ENCODE results near the gene DDB1. TPM values are rescaled to one million over a fixed set of nuclear protein-coding genes. Genes with fewer than 3 reads are reported as not detected.

DDB1 gene
- total and polyA plus RNA-seq, 2 of the 4 experiments (the other 2 are of a cell fraction) = 221 to 412 TPM

DNA sequence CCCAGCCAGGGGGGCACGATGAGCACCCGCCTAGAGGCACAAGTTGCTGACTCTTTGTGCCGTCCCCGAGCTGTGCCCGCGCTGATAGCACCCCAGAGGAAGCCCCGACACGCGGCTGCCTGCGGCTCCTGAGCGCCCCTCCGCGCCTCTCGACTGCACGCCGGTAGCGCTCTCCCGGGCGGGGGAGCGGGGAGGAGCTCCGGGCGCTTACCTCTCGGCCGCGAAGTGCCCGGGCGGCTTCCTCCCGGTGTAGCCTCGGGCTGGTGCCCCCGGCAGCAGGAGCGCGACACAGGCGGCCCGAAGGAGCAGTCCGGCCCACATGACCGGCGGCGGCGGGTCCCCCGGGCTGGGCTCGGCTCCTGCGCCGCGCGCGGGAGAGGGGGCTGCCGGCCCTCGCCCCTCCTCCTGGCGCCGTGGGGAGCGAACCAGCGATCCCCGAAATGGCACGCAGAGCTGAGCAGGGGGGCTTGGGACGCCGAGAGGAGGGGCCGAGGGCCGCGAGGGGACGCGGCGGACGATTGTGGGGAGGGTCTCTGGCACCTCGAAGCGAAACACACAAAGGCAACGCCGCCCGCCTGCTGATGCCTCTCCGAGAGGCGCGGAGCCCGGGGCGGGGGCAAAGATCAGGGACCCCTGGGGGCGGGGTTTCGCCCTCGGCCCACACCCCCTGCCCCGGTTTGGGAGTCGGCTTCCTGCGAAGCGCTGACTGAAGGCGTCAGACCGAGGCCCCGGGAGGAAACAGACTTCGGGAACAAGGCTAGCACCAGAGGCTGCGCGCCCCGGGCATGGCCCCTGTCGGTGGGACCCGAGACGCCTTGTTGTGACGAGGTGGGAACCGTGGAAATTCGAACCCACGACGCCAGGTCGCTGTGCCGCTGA lies 37.9 kb downstream of the DDB1 start, which contains the start of gene VWCE:
TSS of gene VWCE (minus strand) at position 600 of the 879 bp plus-strand sequence. CDS start at position 321, 279 bp downstream.
- Histone ChIP-seq H3K56ac (ENCODE audit: extremely low read depth, insufficient read depth, low read length) (no peak within 1 kb of the TSS), H3K36me3 (ENCODE audit: control insufficient read depth, insufficient read depth, low read length) (peaks cover 12% of the 10 kb centered on the region), H4K20me1 (ENCODE audit: insufficient read depth, low read length) (peaks cover 13% of the 10 kb centered on the region; the same call in 1 of the 2 replicates), H3K9ac (ENCODE audit: low read depth, low read length) (peak within 1 kb of the TSS; percentile 80), H2BK120ac (ENCODE audit: low read depth, low read length) (peak within 1 kb of the TSS; percentile 42), H2BK5ac (ENCODE audit: low read depth, low read length, poor library complexity, severe bottlenecking) (peak within 1 kb of the TSS; percentile 2), H2AK5ac (ENCODE audit: low read depth, low read length) (peak within 1 kb of the TSS; percentile 51; the same call in 1 of the 2 replicates), H3K27me3 (ENCODE audit: control insufficient read depth, insufficient read depth, low read length) (peaks cover 2% of the 10 kb centered on the region; the same call in 1 of the 2 replicates), H3K79me1 (ENCODE audit: low read depth in 1 of 2, low read length in 2 of 2) (peaks cover 0 to 11% of the 10 kb centered on the region in 2 experiments; a peak in 2 of 4 replicates), H3K27ac (ENCODE audit: insufficient read depth, low read length) (peak within 1 kb of the TSS; percentile 23), H3K4me3 (ENCODE audit: insufficient read depth, low read depth, low read length) (peak within 1 kb of the TSS; percentile 48), H2AK9ac (replicated peaks; ENCODE audit: low read depth, low read length, poor library complexity) (peak within 1 kb of the TSS; percentile 98), H2BK20ac (ENCODE audit: low read depth, low read length) (no peak within 1 kb of the TSS), H3K14ac (replicated peaks; ENCODE audit: low read depth, low read length) (peak within 1 kb of the TSS; percentile 81), H2AFZ (replicated peaks; ENCODE audit: low read length, poor library complexity) (peak within 1 kb of the TSS; percentile 92), H3K18ac (ENCODE audit: low read depth, low read length) (peak within 1 kb of the TSS; percentile 48; the same call in 1 of the 2 replicates), H3K4me2 (ENCODE audit: low read depth, low read length) (peak within 1 kb of the TSS; percentile 96), H2BK15ac (ENCODE audit: low read depth, low read length) (no peak within 1 kb of the TSS), H3K23ac (ENCODE audit: low read depth, low read length) (peak within 1 kb of the TSS; percentile 67; the same call in 1 of the 2 replicates), H4K5ac (ENCODE audit: low read depth, low read length) (peak within 1 kb of the TSS; percentile 21; the same call in 1 of the 2 replicates), H4K8ac (ENCODE audit: low read depth in 2 of 2, low read length in 2 of 2) (peak within 1 kb of the TSS in 1 of 2 experiments; percentile 80; a peak in 2 of 4 replicates), H3K9me3 (ENCODE audit: control insufficient read depth, insufficient read depth, low read length) (no peaks in the 10 kb centered on the region), H3K9me1 (ENCODE audit: insufficient read depth, low read length) (peaks cover 12% of the 10 kb centered on the region), H4K91ac (ENCODE audit: insufficient read depth, low read depth, low read length) (peak within 1 kb of the TSS; percentile 49), H3K4me1 (ENCODE audit: control insufficient read depth, insufficient read depth, low read length) (peaks cover 16% of the 10 kb centered on the region), H3K4ac (ENCODE audit: low read depth, low read length) (peak within 1 kb of the TSS; percentile 52)
- dilution Hi-C loops (cut with HindIII; ENCODE audit: low sequenced_read_pairs, unreplicated experiment) (no loop called here), intact Hi-C loops (cut with micrococcal nuclease) (loop anchor here (1.0 kb wide), 1 partner anchor 41 kb away; no protein-coding TSS in a partner anchor), in situ Hi-C loops (cut with MboI; ENCODE audit: low sequenced_read_pairs) (no loop called here)
- ChIA-PET POLR2A (ENCODE audit: unreplicated experiment) (no interaction called here), CTCF (interaction anchor here (1.0 to 2.7 kb wide), 4 partner anchors 36 to 68 kb away, joined by 3 to 7 read pairs (median 6); no protein-coding TSS in a partner anchor)
- peak; percentile 41 for DNase-seq
- 9% methylated on average over 37 of the region's 97 CpGs; no CpG with 5 or more reads in 1 of the 2 experiments for WGBS, 2 experiments (ENCODE audit: extremely low coverage in 2 of 2, insufficient read length in 1 of 2)
- no TSS peak for BruUV-seq (replicated peaks)
- peak; percentile 71 for ATAC-seq (ENCODE audit: low read depth)
- TF ChIP-seq CHD1 (IDR thresholded peaks at IDR 0.05; ENCODE audit: low read depth, low read length) = no peak
- peak; percentile 40 for TF ChIP-seq CTCF (conservative IDR thresholded peaks at IDR 0.05; ENCODE audit: low read depth, low read length)
- no peak for TF ChIP-seq RFX5 (IDR thresholded peaks at IDR 0.05; ENCODE audit: low read depth, low read length)
- TF ChIP-seq RAD21 (IDR thresholded peaks at IDR 0.05; ENCODE audit: low read length) = peak; percentile 28; the same call in 1 of the 2 replicates
- TF ChIP-seq POLR2A (IDR thresholded peaks at IDR 0.05; ENCODE audit: low read depth, low read length) = no peak
- peak; percentile 50; the same call in 1 of the 2 replicates for TF ChIP-seq MXI1 (IDR thresholded peaks at IDR 0.05; ENCODE audit: borderline replicate concordance, low read depth, low read length)
- no peak for TF ChIP-seq RCOR1 (IDR thresholded peaks at IDR 0.05; ENCODE audit: insufficient replicate concordance, low read length)
- TF ChIP-seq BHLHE40 (IDR thresholded peaks at IDR 0.05; ENCODE audit: low read depth, low read length) = no peak
- TF ChIP-seq FOS (IDR thresholded peaks at IDR 0.05; ENCODE audit: low read depth, low read length) = no peak
- TF ChIP-seq, protein P1, sequence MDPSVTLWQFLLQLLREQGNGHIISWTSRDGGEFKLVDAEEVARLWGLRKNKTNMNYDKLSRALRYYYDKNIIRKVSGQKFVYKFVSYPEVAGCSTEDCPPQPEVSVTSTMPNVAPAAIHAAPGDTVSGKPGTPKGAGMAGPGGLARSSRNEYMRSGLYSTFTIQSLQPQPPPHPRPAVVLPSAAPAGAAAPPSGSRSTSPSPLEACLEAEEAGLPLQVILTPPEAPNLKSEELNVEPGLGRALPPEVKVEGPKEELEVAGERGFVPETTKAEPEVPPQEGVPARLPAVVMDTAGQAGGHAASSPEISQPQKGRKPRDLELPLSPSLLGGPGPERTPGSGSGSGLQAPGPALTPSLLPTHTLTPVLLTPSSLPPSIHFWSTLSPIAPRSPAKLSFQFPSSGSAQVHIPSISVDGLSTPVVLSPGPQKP (IDR thresholded peaks at IDR 0.05; ENCODE audit: borderline replicate concordance, low read depth, low read length) = no peak
- TF ChIP-seq SMC3 (IDR thresholded peaks at IDR 0.05; ENCODE audit: low read depth, low read length) = no peak
- TF ChIP-seq NFE2L2 (IDR thresholded peaks at IDR 0.05; ENCODE audit: low read depth, low read length) = no peak
- TF ChIP-seq MAZ (IDR thresholded peaks at IDR 0.05; ENCODE audit: borderline replicate concordance, low read depth, low read length) = peak; percentile 64; the same call in 1 of the 2 replicates
- TF ChIP-seq CEBPB (IDR thresholded peaks at IDR 0.05; ENCODE audit: low read depth, low read length) = no peak
- no peak for TF ChIP-seq MAFK (IDR thresholded peaks at IDR 0.05; ENCODE audit: low read depth, low read length)
